Heart left ventricle (tissue), 16 donors: Measurements from ENCODE around the gene GM2A. TPM values are rescaled to one million over a fixed set of nuclear protein-coding genes. Genes with fewer than 3 reads are reported as not detected.

Experiments used
- ATAC-seq, 4 donors: fragments of 200-7000 bp; cut with Tn5 transposase; one replicate each; pipeline ENCODE4 v1.9.1; 2020 to 2022; ENCODE audit warnings: moderate library complexity in 4 of 4, mild to moderate bottlenecking in 3 of 4, moderate number of reproducible peaks in 1 of 4
- DNase-seq, 5 donors: peaks; one replicate each; pipeline ENCODE4 v3.0.0-alpha.2; 2020
- H3K27ac ChIP-seq, 12 donors: fragments of 200-600 bp; sonication (generic) in 4 of 12; one replicate each; pipeline versions ENCODE4 v1.5.0 to v1.8.0; 2016 to 2022; ENCODE audit warnings: mild to moderate bottlenecking in 2 of 12
- H3K27me3 ChIP-seq, 9 donors: fragments of 200-600 bp; sonication (generic) in 2 of 9; one replicate each; pipeline versions ENCODE4 v1.5.1 to v1.8.0; 2016 to 2022; ENCODE audit warnings: mild to moderate bottlenecking in 3 of 9
- H3K36me3 ChIP-seq, 9 donors: fragments of 200-600 bp; sonication (generic) in 2 of 9; one replicate each; pipeline versions ENCODE4 v1.5.0 to v1.8.0; 2018 to 2022; ENCODE audit warnings: mild to moderate bottlenecking in 2 of 9
- H3K4me1 ChIP-seq, 12 donors: fragments of 200-600 bp; sonication (generic) in 4 of 12; one replicate each; pipeline versions ENCODE4 v1.5.0 to v1.8.0; 2016 to 2022; ENCODE audit warnings: mild to moderate bottlenecking in 3 of 12
- H3K4me3 ChIP-seq, 12 donors: fragments of 200-600 bp; sonication (generic) in 4 of 12; one replicate each; pipeline versions ENCODE4 v1.5.0 to v1.8.0; 2017 to 2022; ENCODE audit warnings: mild to moderate bottlenecking in 9 of 12, moderate library complexity in 4 of 12
- H3K9me3 ChIP-seq, 12 donors: fragments of 200-600 bp; sonication (generic) in 4 of 12; one replicate each; pipeline versions ENCODE4 v1.5.0 to v1.8.0; 2016 to 2022; ENCODE audit warnings: mild to moderate bottlenecking in 1 of 12
- POLR2A ChIP-seq, 2 donors: fragments of 450-650 bp; IDR thresholded peaks; one replicate each; pipeline ENCODE4 v1.6.1; 2017; ENCODE audit warnings: antibody characterized with exemption in 2 of 2, mild to moderate bottlenecking in 2 of 2, moderate library complexity in 2 of 2
- WGBS, 4 donors: extraction: QIAGEN DNeasy Blood & Tissue Kit in 2 of 4; methylation state at CpG; one replicate each; pipeline versions ENCODE4 v1.1.5 to v1.1.7; 2013 to 2018; 5-methylcytosine and 5-hydroxymethylcytosine counted together
- intact Hi-C, 10 donors: fragments of 100-400 bp; cut with DNase I; formaldehyde crosslinking; loops; one replicate each; pipeline versions ENCODE4 v1.11.1 to v1.14.2; 2022
- polyA plus RNA-seq, 2 donors: library from polyadenylated mRNA; stranded (reverse); fragments of 200-250 nt; gene quantifications; one replicate each; pipeline ENCODE4 v1.2.3, GENCODE V29; 2013
- total RNA-seq, 9 donors: library from RNA; depleted of rRNA in 2 of 9; stranded (reverse); fragments of >200 nt in 2 of 9; fragmentation: NEBNext Ultra II Directional in 3 of 9; extraction: Animal tissue kit (Norgen Biotek cat#: 25700) in 3 of 9; gene quantifications; one replicate each; pipeline versions ENCODE4 v1.1.0 to v1.2.4, GENCODE V29; 2016 to 2023
- TF ChIP-seq, protein P1 (sequence below), 12 donors: fragments of 200-600 bp; sonication (generic) in 4 of 12; IDR thresholded peaks; one replicate each; pipeline versions ENCODE4 v1.5.0 to v1.8.0; 2018 to 2022; ENCODE audit warnings: antibody characterized with exemption in 12 of 12, mild to moderate bottlenecking in 5 of 12
- donor health status: ischemic (EF 13 %, LVEDD 7.1; RV severe dilation, severe dysfunction).
- donor health status: healthy with polysubstance abuse.
- donor health status: DM: no; HTN: yes; CAD: no.
- donor health status: DM: no; HTN: no; CAD: no.
- donor health status: ischemic (EF 25% LVEDD 6.9; RV normal size, moderate dysfunction).
- donor health status: ischemic (EF 25% LVEDD 5.7; RV mildly dilated, moderate dysfunction).
- donor health status: healthy.
- donor health status: DM: yes; HTN: yes; CAD: no.
- donor health status: ischemic (EF 35%, LVEDD 5.7; RV mildly dilated, moderate dysfunction).
- donor health status: nonischemic (EF 11% LVEDD 7.7; RV severe dilation, severe dysfunction).
- donor health status: DM: yes; HTN: yes; CAD: no.
- donor health status: PGD.
- donor health status: ischemic (EF 29% LVEDD 5.4; RV normal size, mild dysfunction).
- donor health status: nonischemic (EF 23%, LVEDD 6.1; RV moderate dilation, normal function).

The GM2A gene
- total and polyA plus RNA-seq, 11 donors = 22.8 to 71.4 (median 40.0) TPM

DNA sequence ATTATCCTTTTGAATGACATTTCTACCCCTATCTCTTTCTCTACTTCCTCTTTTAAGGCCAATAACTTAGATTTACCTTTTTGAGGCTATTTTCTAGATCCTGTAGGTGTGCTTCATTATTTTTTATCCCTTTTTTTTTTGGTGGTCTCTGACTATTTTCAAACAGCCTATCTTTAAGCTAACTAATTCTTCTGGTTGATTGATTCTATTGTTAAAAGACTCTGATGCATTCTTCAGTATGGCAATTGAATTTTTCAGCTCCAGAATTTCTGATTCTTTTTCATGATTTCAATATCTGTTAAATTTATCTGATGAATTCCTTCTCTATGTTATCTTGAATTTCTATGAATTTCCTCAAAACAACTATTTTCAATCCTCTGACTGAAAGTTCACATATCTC, 57.9 kb downstream of the GM2A start:
- Histone ChIP-seq H3K36me3 (no peaks in the 10 kb centered on the region), H3K27ac (no peak overlapping the region), H3K4me3 (no peak overlapping the region), H3K4me1 (no peaks in the 10 kb centered on the region), H3K27me3 (no peaks in the 10 kb centered on the region), H3K9me3 (peaks cover 0 to 19% (median 0%) of the 10 kb centered on the region in 12 donors)
- intact Hi-C loops = no loop called here
- no peak for TF ChIP-seq POLR2A (IDR thresholded peaks at IDR 0.05)
- TF ChIP-seq, protein P1, sequence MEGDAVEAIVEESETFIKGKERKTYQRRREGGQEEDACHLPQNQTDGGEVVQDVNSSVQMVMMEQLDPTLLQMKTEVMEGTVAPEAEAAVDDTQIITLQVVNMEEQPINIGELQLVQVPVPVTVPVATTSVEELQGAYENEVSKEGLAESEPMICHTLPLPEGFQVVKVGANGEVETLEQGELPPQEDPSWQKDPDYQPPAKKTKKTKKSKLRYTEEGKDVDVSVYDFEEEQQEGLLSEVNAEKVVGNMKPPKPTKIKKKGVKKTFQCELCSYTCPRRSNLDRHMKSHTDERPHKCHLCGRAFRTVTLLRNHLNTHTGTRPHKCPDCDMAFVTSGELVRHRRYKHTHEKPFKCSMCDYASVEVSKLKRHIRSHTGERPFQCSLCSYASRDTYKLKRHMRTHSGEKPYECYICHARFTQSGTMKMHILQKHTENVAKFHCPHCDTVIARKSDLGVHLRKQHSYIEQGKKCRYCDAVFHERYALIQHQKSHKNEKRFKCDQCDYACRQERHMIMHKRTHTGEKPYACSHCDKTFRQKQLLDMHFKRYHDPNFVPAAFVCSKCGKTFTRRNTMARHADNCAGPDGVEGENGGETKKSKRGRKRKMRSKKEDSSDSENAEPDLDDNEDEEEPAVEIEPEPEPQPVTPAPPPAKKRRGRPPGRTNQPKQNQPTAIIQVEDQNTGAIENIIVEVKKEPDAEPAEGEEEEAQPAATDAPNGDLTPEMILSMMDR (IDR thresholded peaks at IDR 0.05) = no peak
- ATAC-seq (no peak), DNase-seq (no peak)

DNA sequence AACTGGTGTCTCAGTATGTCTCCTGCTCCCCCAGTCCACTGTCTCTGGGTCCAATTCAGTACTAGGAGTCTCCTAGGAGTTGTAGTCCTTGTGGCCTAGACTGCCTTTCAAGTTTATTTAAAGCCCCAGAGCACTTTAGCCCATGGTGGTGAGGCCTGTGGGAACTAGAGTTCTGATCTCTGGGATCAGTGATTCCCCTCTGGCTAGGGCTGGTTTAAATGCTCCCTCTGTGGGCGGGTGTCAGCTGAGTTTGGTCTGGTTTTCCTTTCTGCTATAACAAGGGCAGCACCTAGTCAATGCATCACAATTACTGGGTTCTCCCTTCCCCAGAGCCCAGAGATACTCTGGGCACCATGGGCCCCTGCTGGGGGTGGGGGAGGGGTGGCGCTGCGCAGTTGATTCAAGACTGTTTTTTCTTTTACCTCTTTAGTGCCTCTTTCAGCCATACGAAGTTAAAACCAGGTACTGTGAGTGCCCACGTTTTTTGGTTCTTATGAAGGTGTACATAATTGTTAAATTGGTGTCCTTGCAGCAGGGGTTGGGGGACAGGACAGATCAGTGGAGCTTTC, 59.9 kb downstream of the GM2A start:
- no peak overlapping the region for H3K27ac ChIP-seq
- TF ChIP-seq POLR2A (IDR thresholded peaks at IDR 0.05) = no peak
- TF ChIP-seq, protein P1 (IDR thresholded peaks at IDR 0.05) = no peak
- no peak for ATAC-seq
- H3K4me1 ChIP-seq = no peaks in the 10 kb centered on the region
- no peaks in the 10 kb centered on the region for H3K36me3 ChIP-seq
- H3K4me3 ChIP-seq = no peak overlapping the region
- intact Hi-C loops = no loop called here
- H3K9me3 ChIP-seq = peaks cover 0 to 19% (median 0%) of the 10 kb centered on the region in 12 donors
- DNase-seq = no peak
- no peaks in the 10 kb centered on the region for H3K27me3 ChIP-seq
- WGBS, 4 donors = 78 to 81% (median 80%) methylated on average over 5 of the region's 5 CpGs

DNA sequence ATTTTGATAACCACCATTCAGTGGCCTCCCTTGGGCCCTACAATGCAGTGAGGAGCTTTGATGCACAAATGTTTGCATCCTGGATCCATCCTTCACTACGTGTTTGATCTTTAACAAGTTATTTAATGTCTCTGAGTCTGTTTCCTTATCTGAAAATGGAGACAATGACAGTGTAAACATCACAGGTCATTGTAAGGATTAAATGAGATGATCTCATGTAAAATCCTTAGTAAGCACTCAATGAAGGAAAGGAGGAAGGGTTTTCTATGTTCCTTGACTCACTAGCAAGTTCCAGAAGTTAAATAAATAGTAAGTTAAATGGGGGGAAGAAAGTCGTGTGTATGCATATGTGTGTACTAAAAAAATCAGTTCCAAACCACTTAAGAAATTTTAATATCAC, 60.4 kb downstream of the GM2A start:
- H3K4me1 ChIP-seq = no peaks in the 10 kb centered on the region
- peaks cover 0 to 19% (median 0%) of the 10 kb centered on the region in 12 donors for H3K9me3 ChIP-seq
- intact Hi-C loops = no loop called here
- no peak for ATAC-seq
- TF ChIP-seq, protein P1 (IDR thresholded peaks at IDR 0.05) = no peak
- no peak for TF ChIP-seq POLR2A (IDR thresholded peaks at IDR 0.05)
- DNase-seq = no peak
- 44 to 66% (median 52%) methylated on average over 2 of the region's 2 CpGs for WGBS, 4 donors
- no peaks in the 10 kb centered on the region for H3K27me3 ChIP-seq
- no peak overlapping the region for H3K27ac ChIP-seq
- H3K36me3 ChIP-seq = no peaks in the 10 kb centered on the region
- no peak overlapping the region for H3K4me3 ChIP-seq

DNA sequence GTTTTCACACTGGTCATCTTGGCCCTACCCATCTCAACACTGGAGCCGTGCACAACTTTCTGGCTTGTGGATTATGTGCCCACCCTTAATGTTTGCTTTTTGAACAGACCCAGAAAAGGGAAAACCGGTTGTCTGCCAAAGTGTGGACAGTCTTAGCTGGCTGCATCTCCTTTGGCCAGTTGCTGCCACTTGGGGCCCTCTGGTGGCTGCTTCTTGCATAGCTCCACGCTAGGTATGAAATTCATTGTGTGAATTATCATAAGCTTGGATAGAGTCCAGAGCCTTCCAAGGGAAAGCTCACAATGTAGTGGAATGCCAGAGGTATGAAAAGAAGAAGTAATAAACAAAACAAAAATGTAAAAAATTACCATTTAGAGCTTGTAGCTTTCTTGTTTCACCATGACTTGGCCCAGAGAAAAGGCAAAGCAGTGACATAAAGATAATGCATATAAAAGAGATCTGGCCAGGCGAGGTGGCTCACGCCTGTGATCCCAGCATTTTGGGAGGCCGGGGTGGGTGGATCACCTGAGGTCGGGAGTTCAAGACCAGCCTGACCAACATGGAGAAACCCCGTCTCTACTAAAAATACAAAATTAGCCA, 63.1 kb downstream of the GM2A start:
- intact Hi-C loops = loop anchor here in 1 of 10 donors (5.0 kb wide), 1 partner anchor 186 kb away; no protein-coding TSS in a partner anchor
- TF ChIP-seq, protein P1 (IDR thresholded peaks at IDR 0.05) = peak; percentile 76 to 90 (median 82)
- no peak for TF ChIP-seq POLR2A (IDR thresholded peaks at IDR 0.05)
- Histone ChIP-seq H3K9me3 (peaks cover 0 to 6% (median 0%) of the 10 kb centered on the region in 12 donors), H3K36me3 (no peaks in the 10 kb centered on the region), H3K27me3 (no peaks in the 10 kb centered on the region), H3K4me1 (peaks cover 0 to 13% (median 0%) of the 10 kb centered on the region in 12 donors), H3K4me3 (no peak overlapping the region), H3K27ac (no peak overlapping the region)
- peak in 3 of 4 donors; percentile 74 to 91 (median 81) for ATAC-seq
- 53 to 55% (median 54%) methylated on average over 8 of the region's 8 CpGs for WGBS, 4 donors
- DNase-seq = peak; percentile 59 to 84 (median 78)
